Omental fat pad (tissue), 4 donors: ENCODE results near the gene COL4A2. TPM values are rescaled to one million over a fixed set of nuclear protein-coding genes. Genes with fewer than 3 reads are reported as not detected.

ENCODE experiments used
- ATAC-seq: fragments of 150-250 bp; one replicate; pipeline ENCODE4 v1.9.1; 2016; ENCODE audit warnings: mild to moderate bottlenecking, moderate library complexity; ENCODE audit not compliant: low FRiP score
- DNase-seq: peaks from one replicate; pipeline ENCODE4 v3.0.0-alpha.2; 2019; ENCODE audit warnings: low spot score
- total RNA-seq, 4 donors: library from RNA; depleted of rRNA; stranded (reverse); fragments of >200 nt; gene quantifications; one replicate each; pipeline ENCODE4 v1.1.0, GENCODE V29; 2016
- TF ChIP-seq, protein P1 (sequence below), 3 donors: fragments of 450-650 bp; IDR thresholded peaks; one replicate each; pipeline ENCODE4 v1.5.1; 2016 to 2017; ENCODE audit warnings: antibody characterized with exemption in 3 of 3, mild to moderate bottlenecking in 3 of 3, moderate library complexity in 2 of 3

The COL4A2 gene
- total RNA-seq, 4 donors from 2014 or later, result 380 to 788 (median 684) TPM

DNA sequence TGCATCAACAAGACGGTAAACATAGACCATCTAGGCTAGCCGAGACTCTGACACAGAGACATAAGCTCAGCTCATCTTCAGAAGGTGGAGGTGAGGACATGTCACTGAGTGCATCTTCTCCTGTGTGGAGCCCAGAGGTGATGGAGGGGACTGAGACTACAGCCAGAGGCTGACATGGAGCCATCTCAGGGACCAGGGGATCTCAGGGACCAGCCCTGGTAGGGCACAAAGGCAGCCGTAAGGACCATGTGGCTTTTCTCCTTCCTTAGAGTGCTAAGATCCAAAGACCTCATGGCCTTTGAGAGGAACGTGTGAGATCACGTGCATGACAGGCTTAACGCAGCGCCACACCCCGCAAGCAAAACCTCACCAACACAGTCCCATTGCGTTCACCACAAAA is 127.5 kb downstream of the COL4A2 start:
- TF ChIP-seq, protein P1, sequence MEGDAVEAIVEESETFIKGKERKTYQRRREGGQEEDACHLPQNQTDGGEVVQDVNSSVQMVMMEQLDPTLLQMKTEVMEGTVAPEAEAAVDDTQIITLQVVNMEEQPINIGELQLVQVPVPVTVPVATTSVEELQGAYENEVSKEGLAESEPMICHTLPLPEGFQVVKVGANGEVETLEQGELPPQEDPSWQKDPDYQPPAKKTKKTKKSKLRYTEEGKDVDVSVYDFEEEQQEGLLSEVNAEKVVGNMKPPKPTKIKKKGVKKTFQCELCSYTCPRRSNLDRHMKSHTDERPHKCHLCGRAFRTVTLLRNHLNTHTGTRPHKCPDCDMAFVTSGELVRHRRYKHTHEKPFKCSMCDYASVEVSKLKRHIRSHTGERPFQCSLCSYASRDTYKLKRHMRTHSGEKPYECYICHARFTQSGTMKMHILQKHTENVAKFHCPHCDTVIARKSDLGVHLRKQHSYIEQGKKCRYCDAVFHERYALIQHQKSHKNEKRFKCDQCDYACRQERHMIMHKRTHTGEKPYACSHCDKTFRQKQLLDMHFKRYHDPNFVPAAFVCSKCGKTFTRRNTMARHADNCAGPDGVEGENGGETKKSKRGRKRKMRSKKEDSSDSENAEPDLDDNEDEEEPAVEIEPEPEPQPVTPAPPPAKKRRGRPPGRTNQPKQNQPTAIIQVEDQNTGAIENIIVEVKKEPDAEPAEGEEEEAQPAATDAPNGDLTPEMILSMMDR (IDR thresholded peaks at IDR 0.05), result no peak
- DNase-seq, result no peak
- no peak for ATAC-seq

DNA sequence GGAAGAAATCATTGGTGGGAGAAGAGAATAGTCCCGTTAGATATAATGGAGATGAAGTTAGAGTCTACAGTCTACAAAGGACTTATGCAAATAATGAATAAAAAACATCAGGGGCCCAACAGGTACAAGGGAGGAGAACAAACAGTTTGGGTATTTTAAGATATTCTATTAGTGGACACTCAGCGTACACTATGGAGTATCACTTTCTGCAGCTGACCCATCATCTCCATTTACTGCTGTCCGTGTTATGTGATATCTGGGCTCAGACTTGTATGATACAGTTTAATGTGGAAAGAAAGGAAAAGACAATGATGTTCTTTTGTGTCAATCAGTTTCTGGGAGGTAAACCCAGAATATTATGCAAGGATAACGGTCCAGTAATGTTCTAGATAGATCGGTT is 128.2 kb downstream of the COL4A2 start:
- TF ChIP-seq, protein P1 (IDR thresholded peaks at IDR 0.05), result no peak
- ATAC-seq, result no peak
- DNase-seq, result no peak

DNA sequence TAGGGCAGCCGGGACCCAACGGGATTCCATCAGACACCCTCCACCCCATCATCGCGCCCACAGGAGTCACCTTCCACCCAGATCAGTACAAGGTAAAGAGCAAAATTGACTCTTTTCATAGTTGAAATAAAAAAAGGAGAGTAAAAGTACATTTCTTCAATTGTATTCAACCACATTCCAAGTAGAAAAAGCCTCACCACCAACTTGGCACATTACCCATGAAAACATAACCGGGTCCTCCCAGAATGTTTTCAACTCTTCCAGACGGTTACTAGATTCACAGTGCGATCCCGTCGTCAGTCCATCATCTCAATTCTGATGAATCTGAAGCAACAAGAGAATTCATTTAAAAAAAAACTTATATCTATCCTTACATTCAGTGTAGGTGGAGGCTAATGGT is 129.2 kb downstream of the COL4A2 start:
- TF ChIP-seq, protein P1 (IDR thresholded peaks at IDR 0.05), result no peak
- ATAC-seq (no peak), DNase-seq (no peak)

DNA sequence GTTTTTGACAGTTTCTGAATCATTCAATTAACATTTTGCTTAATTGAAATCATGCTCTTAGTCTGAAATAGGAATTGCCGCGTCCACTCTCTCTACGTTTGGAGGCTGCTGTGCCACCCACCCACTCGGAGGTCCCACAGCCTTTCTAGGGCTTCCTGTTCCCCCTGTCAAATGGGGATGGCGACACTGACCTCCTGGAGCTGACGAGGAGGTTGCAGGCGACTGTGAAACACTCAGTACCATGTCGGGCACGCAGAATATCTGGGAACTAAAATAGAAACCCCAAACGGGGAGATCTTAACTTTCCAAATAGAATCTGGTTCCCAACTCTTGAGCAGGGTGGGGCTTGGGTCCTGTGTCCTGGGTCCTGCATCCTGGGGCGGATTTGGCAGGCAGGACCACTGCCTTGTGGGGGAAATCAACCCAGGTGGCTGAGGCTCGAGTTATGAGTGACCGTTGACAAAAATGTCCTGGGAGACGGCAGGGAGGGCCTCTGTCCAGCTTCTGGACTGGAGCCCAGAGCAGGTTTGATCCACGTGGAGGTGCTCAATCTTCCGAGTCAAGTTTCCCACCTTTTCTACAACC is 129.8 kb downstream of the COL4A2 start:
- DNase-seq (no peak), ATAC-seq (no peak)
- TF ChIP-seq, protein P1 (IDR thresholded peaks at IDR 0.05), result no peak

DNA sequence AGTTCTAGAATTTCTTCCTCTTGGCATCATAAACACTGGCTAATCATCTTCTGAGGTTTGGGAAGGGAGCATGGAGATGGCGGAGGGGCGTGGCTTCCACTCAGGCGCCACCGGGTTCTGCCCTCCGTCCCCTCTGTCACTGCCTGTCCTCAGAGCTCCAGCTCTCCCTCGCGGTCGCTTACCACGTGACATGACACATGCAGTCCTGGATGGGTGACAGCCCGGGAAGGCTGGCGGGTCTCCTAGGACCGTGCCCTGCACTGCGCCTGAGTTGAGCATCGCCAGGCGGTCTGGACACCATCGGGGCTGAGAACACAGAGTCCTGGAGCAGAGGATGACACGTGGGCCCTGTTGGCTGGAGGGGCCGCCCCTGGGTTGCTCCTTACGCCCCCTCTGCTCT is 131.1 kb downstream of the COL4A2 start:
- TF ChIP-seq, protein P1 (IDR thresholded peaks at IDR 0.05), result no peak
- DNase-seq (no peak), ATAC-seq (no peak)

DNA sequence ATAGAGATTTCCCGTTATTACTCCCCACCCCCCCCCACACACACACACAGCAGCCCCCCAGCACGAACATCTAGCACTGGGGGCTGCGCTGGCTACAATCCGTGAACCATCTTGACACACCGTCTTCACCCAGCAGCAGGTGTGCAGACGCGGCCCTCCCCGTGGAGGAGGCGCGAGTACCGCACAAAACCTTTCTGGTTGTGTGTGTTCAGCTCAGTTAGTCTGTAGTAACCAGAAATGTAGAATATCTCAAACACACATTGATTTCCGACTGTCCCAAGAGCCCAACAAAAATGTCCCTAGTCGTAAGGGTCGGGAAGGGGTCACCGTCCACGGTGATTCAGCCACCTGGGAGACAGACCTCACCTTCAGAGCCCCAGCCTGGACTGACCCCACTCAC is 131.7 kb downstream of the COL4A2 start:
- TF ChIP-seq, protein P1 (IDR thresholded peaks at IDR 0.05), result no peak
- DNase-seq, result no peak

DNA sequence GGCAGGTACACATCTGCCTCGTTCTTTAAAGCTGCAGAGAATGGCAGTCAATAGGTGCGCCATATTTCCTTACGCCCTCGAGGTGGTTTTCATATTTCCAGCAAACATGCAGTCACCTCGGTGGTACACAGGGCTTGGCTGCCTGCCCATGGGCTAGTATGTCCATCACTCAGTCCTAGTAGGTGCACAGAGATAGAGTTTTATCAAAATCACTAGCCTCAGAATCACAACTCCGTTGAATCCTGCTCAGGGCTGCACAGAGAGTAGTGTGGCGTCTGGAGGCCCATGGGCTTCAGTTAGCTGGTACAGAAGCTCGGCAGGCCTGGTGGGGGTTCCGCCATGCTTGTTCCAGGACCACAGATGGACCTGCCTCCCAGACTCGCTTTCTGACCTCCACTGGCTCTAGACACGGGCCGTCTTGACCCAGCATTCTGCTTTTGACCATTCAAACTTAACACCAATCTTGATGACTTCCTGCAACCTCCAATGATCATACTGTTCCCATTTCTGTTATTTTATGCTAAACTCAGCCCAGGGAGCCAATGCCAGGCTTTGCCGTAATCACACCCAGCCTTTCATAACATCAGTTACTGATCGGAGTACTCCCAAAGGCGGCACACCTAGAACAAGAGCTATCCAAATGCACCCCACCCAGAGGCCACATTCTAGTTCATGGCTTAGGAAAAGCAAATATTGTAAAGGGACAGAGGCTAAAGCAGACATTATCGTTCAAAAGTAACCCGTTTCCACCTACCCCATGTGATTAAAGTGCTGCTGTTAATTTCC is 134.1 kb downstream of the COL4A2 start:
- ATAC-seq, result no peak

More for the DNA sequence above, 131.7 kb downstream of the COL4A2 start:
- no peak for ATAC-seq

More for the DNA sequence above, 134.1 kb downstream of the COL4A2 start:
- TF ChIP-seq, protein P1 (IDR thresholded peaks at IDR 0.05), result no peak
- DNase-seq, result no peak
